ENCODE data around the gene COL6A1.

Gene COL6A1

DNA sequence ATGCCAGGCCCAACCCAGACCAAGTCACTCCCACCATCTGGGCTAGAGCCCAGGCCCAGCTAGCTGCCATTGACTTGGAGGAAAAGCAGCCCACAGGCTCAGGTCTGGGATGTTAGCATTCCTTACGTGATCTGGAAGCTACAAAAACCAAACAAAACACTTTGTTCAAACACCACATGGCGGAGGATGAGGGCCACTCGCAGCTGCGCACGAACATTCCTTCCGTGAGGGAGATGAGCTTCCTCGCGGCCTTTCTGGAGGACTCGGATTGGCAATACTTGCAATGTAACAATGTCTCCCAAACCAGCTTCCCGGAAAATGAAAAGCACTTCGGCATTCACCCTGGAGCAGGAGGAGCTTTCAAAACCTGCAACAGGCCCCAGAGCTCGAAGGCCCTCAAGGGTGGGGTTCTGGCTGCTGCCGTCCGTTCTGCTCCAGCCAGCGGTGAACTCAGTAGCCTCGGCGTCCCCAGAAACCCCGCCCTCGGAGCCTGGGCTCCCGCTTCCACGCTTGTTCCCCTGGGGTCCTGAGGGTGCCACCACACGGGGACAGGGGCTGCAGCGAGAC lies 40.5 kb downstream of the COL6A1 start:
- H3K4me3 ChIP-seq (ENCODE audit: control insufficient read depth in 1 of 7, extremely low read depth in 1 of 7, insufficient read depth in 4 of 7, low read depth in 2 of 7, low read length in 6 of 7) = no peak overlapping the region
- H3K27me3 ChIP-seq (replicated peaks in 2 of 5; ENCODE audit: control insufficient read depth in 4 of 5, insufficient read depth in 5 of 5, low read length in 4 of 5) = peaks cover 0 to 20% (median 3%) of the 10 kb centered on the region in 5 experiments
- H3K4me1 ChIP-seq (ENCODE audit: control extremely low read depth in 1 of 4, control insufficient read depth in 4 of 4, insufficient read depth in 4 of 4, low read length in 3 of 4) = no peaks in the 10 kb centered on the region
- H3K27ac ChIP-seq (ENCODE audit: insufficient read depth in 1 of 2, low read depth in 1 of 2, low read length in 2 of 2, poor library complexity in 1 of 2, severe bottlenecking in 2 of 2) = no peak overlapping the region
- no peaks in the 10 kb centered on the region for H3K36me3 ChIP-seq (ENCODE audit: control insufficient read depth in 4 of 4, insufficient read depth in 4 of 4, low read length in 3 of 4)
- no peak for DNase-seq
- WGBS (ENCODE audit: insufficient coverage) = 97% methylated on average over 22 of the region's 23 CpGs
- POLR2A ChIA-PET = no interaction called here
- CTCF ChIA-PET = interaction anchor here (1.8 to 2.1 kb wide), 2 partner anchors 13 to 52 kb away, joined by 6 to 9 read pairs; no protein-coding TSS in a partner anchor
- H3K9me3 ChIP-seq (ENCODE audit: control extremely low read depth in 1 of 5, control insufficient read depth in 4 of 5, insufficient read depth in 2 of 5, low read depth in 1 of 5, low read length in 4 of 5) = peaks cover 0 to 3% (median 0%) of the 10 kb centered on the region in 5 experiments

DNA sequence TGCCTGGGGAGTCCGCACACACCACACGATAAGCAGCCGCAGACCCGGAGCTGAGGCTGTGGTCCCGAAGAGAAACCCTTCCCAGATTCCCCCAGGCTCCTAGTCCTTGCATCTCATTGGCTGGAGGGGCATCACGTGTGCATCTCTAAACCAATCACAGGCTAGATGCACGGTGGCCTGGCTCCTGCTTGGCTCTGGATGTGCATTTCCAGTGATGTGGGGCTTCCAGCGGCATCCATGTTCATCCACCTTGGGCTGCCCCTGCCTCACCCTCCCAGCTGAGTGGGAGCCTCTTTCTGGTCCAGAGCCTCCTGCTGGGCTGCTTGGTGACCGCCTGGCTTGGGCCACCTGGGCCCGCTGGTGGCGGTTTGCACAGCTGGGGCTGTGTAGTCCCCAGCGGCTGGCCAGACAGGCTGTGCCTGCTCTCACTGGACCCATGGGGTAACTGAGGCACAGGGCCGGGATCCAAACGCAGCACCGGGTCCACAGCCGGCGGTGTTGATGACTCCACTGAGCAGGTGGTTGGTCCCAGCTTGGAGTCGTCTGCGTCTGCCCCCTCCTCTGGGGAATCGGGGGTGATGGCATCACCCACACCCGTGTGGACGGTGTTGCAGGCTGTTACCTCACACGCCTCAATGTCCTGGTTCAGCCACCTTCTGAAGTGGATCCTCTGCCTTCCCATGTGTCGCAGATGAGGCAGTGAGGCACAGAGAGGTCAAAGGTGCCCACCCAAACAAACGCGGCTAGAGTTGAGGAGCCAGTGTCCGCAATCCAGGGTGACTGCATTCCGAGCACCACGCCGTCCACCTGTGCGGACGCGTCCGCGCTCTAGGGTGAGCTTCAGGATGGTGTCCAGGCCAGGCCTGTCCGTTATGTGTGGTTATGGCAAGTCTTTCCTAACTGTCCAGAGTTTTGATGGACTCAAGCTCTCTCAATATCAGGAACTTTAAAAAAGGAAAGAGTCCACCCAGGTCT lies 41.3 kb downstream of the COL6A1 start:
- POLR2A ChIA-PET = no interaction called here
- 93% methylated on average over 35 of the region's 36 CpGs for WGBS (ENCODE audit: insufficient coverage)
- Histone ChIP-seq H3K27me3 (replicated peaks in 2 of 5; ENCODE audit: control insufficient read depth in 4 of 5, insufficient read depth in 5 of 5, low read length in 4 of 5) (peaks cover 0 to 19% (median 2%) of the 10 kb centered on the region in 5 experiments), H3K9me3 (ENCODE audit: control extremely low read depth in 1 of 5, control insufficient read depth in 4 of 5, insufficient read depth in 2 of 5, low read depth in 1 of 5, low read length in 4 of 5) (peaks cover 0 to 1% (median 0%) of the 10 kb centered on the region in 5 experiments), H3K27ac (ENCODE audit: insufficient read depth in 1 of 2, low read depth in 1 of 2, low read length in 2 of 2, poor library complexity in 1 of 2, severe bottlenecking in 2 of 2) (no peak overlapping the region), H3K4me3 (ENCODE audit: control insufficient read depth in 1 of 7, extremely low read depth in 1 of 7, insufficient read depth in 4 of 7, low read depth in 2 of 7, low read length in 6 of 7) (no peak overlapping the region), H3K36me3 (ENCODE audit: control insufficient read depth in 4 of 4, insufficient read depth in 4 of 4, low read length in 3 of 4) (no peaks in the 10 kb centered on the region), H3K4me1 (ENCODE audit: control extremely low read depth in 1 of 4, control insufficient read depth in 4 of 4, insufficient read depth in 4 of 4, low read length in 3 of 4) (no peaks in the 10 kb centered on the region)
- no peak for DNase-seq
- CTCF ChIA-PET = interaction anchor here (0.7 to 1.8 kb wide), 2 partner anchors 13 to 53 kb away, joined by 3 to 9 read pairs; no protein-coding TSS in a partner anchor

DNA sequence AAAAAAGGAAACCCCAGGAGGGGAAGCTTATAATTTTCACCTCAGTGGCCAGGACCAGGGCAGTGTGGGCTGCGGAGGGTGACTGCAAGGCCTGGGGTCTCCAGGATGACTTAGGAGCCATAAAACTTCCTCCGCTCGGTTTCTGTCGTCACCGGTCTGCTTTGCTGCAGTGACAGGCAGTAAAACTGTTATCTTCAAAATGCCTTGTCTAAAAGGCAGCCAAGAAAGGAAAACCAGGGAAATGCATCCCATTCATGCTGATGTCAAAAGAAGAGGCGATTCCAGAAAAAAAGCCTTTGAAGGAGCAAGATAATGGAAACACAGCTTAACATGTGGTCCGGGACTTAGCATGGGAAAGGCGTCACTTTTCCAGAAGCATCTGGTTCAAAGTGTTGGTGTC lies 42.0 kb downstream of the COL6A1 start:
- H3K4me1 ChIP-seq (ENCODE audit: control extremely low read depth in 1 of 4, control insufficient read depth in 4 of 4, insufficient read depth in 4 of 4, low read length in 3 of 4) = no peaks in the 10 kb centered on the region
- H3K4me3 ChIP-seq (ENCODE audit: control insufficient read depth in 1 of 7, extremely low read depth in 1 of 7, insufficient read depth in 4 of 7, low read depth in 2 of 7, low read length in 6 of 7) = no peak overlapping the region
- H3K27ac ChIP-seq (ENCODE audit: insufficient read depth in 1 of 2, low read depth in 1 of 2, low read length in 2 of 2, poor library complexity in 1 of 2, severe bottlenecking in 2 of 2) = no peak overlapping the region
- 94% methylated on average over 7 of the region's 8 CpGs for WGBS (ENCODE audit: insufficient coverage)
- CTCF ChIA-PET = interaction anchor here (0.7 kb wide), 1 partner anchor 54 kb away, joined by 3 read pairs; no protein-coding TSS in a partner anchor
- H3K27me3 ChIP-seq (replicated peaks in 2 of 5; ENCODE audit: control insufficient read depth in 4 of 5, insufficient read depth in 5 of 5, low read length in 4 of 5) = peaks cover 0 to 18% (median 0%) of the 10 kb centered on the region in 5 experiments
- no peaks in the 10 kb centered on the region for H3K9me3 ChIP-seq (ENCODE audit: control extremely low read depth in 1 of 5, control insufficient read depth in 4 of 5, insufficient read depth in 2 of 5, low read depth in 1 of 5, low read length in 4 of 5)
- no peaks in the 10 kb centered on the region for H3K36me3 ChIP-seq (ENCODE audit: control insufficient read depth in 4 of 4, insufficient read depth in 4 of 4, low read length in 3 of 4)
- DNase-seq = no peak
- POLR2A ChIA-PET = no interaction called here

DNA sequence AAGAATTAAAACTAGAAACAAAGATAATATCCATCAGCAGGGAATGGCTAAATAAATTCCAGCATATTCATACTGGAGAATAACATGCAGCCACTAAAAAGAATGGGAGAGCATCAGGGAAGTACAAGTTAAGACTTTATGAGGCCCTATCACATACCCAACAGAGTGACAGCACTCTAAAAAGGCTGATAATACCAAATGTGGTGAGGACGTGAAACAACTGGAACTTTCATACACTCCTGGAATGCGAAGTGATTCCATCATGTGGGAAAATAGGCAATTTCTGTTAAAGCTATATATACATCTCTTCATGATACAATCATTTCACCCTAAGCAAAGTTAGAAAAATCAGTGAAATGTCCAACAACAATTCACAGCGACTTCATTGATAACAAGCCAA lies 42.6 kb downstream of the COL6A1 start:
- peaks cover 0 to 4% (median 2%) of the 10 kb centered on the region in 5 experiments for H3K9me3 ChIP-seq (ENCODE audit: control extremely low read depth in 1 of 5, control insufficient read depth in 4 of 5, insufficient read depth in 2 of 5, low read depth in 1 of 5, low read length in 4 of 5)
- CTCF ChIA-PET = no interaction called here
- no peak for DNase-seq
- POLR2A ChIA-PET = no interaction called here
- WGBS (ENCODE audit: insufficient coverage) = no CpG with 5 or more reads among the region's 3 CpGs
- H3K4me1 ChIP-seq (ENCODE audit: control extremely low read depth in 1 of 4, control insufficient read depth in 4 of 4, insufficient read depth in 4 of 4, low read length in 3 of 4) = no peaks in the 10 kb centered on the region
- H3K4me3 ChIP-seq (ENCODE audit: control insufficient read depth in 1 of 7, extremely low read depth in 1 of 7, insufficient read depth in 4 of 7, low read depth in 2 of 7, low read length in 6 of 7) = no peak overlapping the region
- H3K27ac ChIP-seq (ENCODE audit: insufficient read depth in 1 of 2, low read depth in 1 of 2, low read length in 2 of 2, poor library complexity in 1 of 2, severe bottlenecking in 2 of 2) = no peak overlapping the region
- H3K36me3 ChIP-seq (ENCODE audit: control insufficient read depth in 4 of 4, insufficient read depth in 4 of 4, low read length in 3 of 4) = no peaks in the 10 kb centered on the region
- peaks cover 0 to 17% (median 0%) of the 10 kb centered on the region in 5 experiments for H3K27me3 ChIP-seq (replicated peaks in 2 of 5; ENCODE audit: control insufficient read depth in 4 of 5, insufficient read depth in 5 of 5, low read length in 4 of 5)

DNA sequence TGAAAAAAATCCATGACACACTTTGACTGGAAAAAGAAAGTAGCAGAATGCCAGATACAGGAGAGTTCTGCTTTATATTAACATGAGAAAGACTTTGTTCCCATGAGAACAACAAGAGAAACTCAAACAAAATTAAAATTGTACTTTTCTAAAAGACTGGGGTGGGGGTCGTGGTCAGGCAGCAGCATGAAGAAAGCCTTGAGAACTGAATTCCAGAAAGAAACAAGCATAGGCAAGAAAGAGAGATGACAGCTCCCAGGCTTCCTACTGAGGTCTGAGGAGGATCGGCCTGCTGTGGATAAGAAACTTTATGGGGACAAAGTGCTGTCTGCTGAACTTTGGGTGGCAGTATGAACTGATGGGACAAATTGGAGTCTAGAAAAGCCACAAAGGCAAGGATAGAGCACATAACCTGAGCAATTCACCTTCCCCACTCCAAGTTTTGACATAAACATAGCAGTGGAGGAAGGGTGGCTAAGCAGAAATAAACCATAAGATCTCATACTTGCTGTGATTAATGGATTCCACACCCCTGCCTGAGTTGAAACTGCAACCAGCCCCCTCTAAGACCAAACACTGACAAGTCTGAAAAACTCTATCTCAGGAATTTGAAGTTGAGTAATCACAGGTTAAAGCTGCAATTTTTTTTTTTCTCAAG lies 43.7 kb downstream of the COL6A1 start:
- H3K4me3 ChIP-seq (ENCODE audit: control insufficient read depth in 1 of 7, extremely low read depth in 1 of 7, insufficient read depth in 4 of 7, low read depth in 2 of 7, low read length in 6 of 7) = no peak overlapping the region
- no peaks in the 10 kb centered on the region for H3K4me1 ChIP-seq (ENCODE audit: control extremely low read depth in 1 of 4, control insufficient read depth in 4 of 4, insufficient read depth in 4 of 4, low read length in 3 of 4)
- no peaks in the 10 kb centered on the region for H3K36me3 ChIP-seq (ENCODE audit: control insufficient read depth in 4 of 4, insufficient read depth in 4 of 4, low read length in 3 of 4)
- no peak for DNase-seq
- WGBS (ENCODE audit: insufficient coverage) = 83% methylated on average over 1 of the region's 2 CpGs
- ChIA-PET CTCF (no interaction called here), POLR2A (no interaction called here)
- H3K9me3 ChIP-seq (ENCODE audit: control extremely low read depth in 1 of 5, control insufficient read depth in 4 of 5, insufficient read depth in 2 of 5, low read depth in 1 of 5, low read length in 4 of 5) = peaks cover 0 to 7% (median 5%) of the 10 kb centered on the region in 5 experiments
- peaks cover 0 to 12% (median 0%) of the 10 kb centered on the region in 5 experiments for H3K27me3 ChIP-seq (replicated peaks in 2 of 5; ENCODE audit: control insufficient read depth in 4 of 5, insufficient read depth in 5 of 5, low read length in 4 of 5)
- H3K27ac ChIP-seq (ENCODE audit: insufficient read depth in 1 of 2, low read depth in 1 of 2, low read length in 2 of 2, poor library complexity in 1 of 2, severe bottlenecking in 2 of 2) = no peak overlapping the region

DNA sequence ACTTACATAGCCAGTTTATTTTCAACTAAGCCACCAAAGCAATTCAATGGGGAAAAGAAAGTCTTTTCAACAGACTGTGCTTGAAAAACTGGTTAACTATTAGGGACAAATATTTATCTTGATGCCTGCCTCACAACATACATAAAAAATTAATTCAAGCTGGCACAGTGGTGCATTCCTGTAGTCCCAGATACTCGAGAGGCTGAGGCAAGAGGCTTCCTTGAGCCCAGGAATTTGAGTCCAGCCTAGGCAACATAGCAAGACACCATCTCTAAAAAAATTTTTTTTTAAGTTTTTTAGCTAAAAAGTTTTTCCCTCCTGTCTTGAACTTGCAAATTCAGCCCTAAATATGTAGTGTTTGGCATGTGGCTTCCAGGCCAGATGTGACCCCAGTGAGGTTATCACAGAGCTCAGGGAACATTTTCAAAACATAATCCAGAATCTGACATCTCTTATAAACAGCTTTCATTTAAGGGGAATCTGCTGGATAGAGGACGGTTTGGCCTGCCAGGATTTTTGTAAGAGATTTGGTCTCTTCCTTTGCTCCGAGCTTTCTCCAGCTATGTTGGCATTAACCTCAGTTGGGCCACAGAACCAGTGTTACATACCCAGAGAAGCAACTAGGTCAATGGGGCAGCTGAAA lies 46.4 kb downstream of the COL6A1 start:
- POLR2A ChIA-PET = no interaction called here
- H3K4me1 ChIP-seq (ENCODE audit: control extremely low read depth in 1 of 4, control insufficient read depth in 4 of 4, insufficient read depth in 4 of 4, low read length in 3 of 4) = no peaks in the 10 kb centered on the region
- DNase-seq = no peak
- CTCF ChIA-PET = interaction anchor here (1.0 to 2.2 kb wide), 2 partner anchors 11 to 115 kb away, joined by 3 to 8 read pairs; no protein-coding TSS in a partner anchor
- H3K9me3 ChIP-seq (ENCODE audit: control extremely low read depth in 1 of 5, control insufficient read depth in 4 of 5, insufficient read depth in 2 of 5, low read depth in 1 of 5, low read length in 4 of 5) = peaks cover 0 to 7% (median 5%) of the 10 kb centered on the region in 5 experiments
- H3K4me3 ChIP-seq (ENCODE audit: control insufficient read depth in 1 of 7, extremely low read depth in 1 of 7, insufficient read depth in 4 of 7, low read depth in 2 of 7, low read length in 6 of 7) = no peak overlapping the region
- H3K27me3 ChIP-seq (replicated peaks in 2 of 5; ENCODE audit: control insufficient read depth in 4 of 5, insufficient read depth in 5 of 5, low read length in 4 of 5) = peaks cover 0 to 5% (median 0%) of the 10 kb centered on the region in 5 experiments
- H3K27ac ChIP-seq (ENCODE audit: insufficient read depth in 1 of 2, low read depth in 1 of 2, low read length in 2 of 2, poor library complexity in 1 of 2, severe bottlenecking in 2 of 2) = no peak overlapping the region
- H3K36me3 ChIP-seq (ENCODE audit: control insufficient read depth in 4 of 4, insufficient read depth in 4 of 4, low read length in 3 of 4) = no peaks in the 10 kb centered on the region
- 93% methylated on average over 3 of the region's 3 CpGs for whole genome bisulfite sequencing (ENCODE audit: insufficient coverage)
